CD14-positive monocyte (primary cell): ENCODE results near the gene KIF3B. TPM values are rescaled to one million over a fixed set of nuclear protein-coding genes. Genes with fewer than 3 reads are reported as not detected.

Experiments used
- DNase-seq, 3 donors: peaks; one replicate each; pipeline ENCODE4 v3.0.0-alpha.2; 2011 to 2022
- H2AFZ ChIP-seq: 2 replicates; pipeline ENCODE4 v1.6.0; 2012; ENCODE audit warnings: mild to moderate bottlenecking, low read depth, low read length, inconsistent platforms; ENCODE audit not compliant: insufficient read depth, poor library complexity, severe bottlenecking
- H3K27ac ChIP-seq, 2 donors: 1 replicate in 1 of 2; 2 replicates in 1 of 2; pipeline ENCODE4 v1.5.1; 2012 to 2013; ENCODE audit warnings: low read length in 2 of 2, control low read depth in 1 of 2, inconsistent platforms in 1 of 2, low read depth in 1 of 2, mild to moderate bottlenecking in 1 of 2
- H3K27me3 ChIP-seq, 2 donors: one replicate each; pipeline versions ENCODE4 v1.6.0 to v1.6.1; 2011 to 2013; ENCODE audit warnings: low read length in 2 of 2; ENCODE audit not compliant: control insufficient read depth in 2 of 2, insufficient read depth in 2 of 2
- H3K36me3 ChIP-seq, 2 donors: replicated peaks in 1 of 2; 1 replicate in 1 of 2; 2 replicates in 1 of 2; pipeline versions ENCODE4 v1.5.1 to v1.6.1; 2012 to 2013; ENCODE audit warnings: low read length in 2 of 2, control low read depth in 1 of 2, inconsistent platforms in 1 of 2, mild to moderate bottlenecking in 1 of 2; ENCODE audit not compliant: insufficient read depth in 2 of 2, control insufficient read depth in 1 of 2
- H3K4me1 ChIP-seq, 2 donors: 1 replicate in 1 of 2; 2 replicates in 1 of 2; pipeline versions ENCODE4 v1.5.1 to v1.6.1; 2012 to 2013; ENCODE audit warnings: low read length in 2 of 2, control low read depth in 1 of 2, inconsistent platforms in 1 of 2, mild to moderate bottlenecking in 1 of 2, moderate library complexity in 1 of 2; ENCODE audit not compliant: insufficient read depth in 2 of 2, control insufficient read depth in 1 of 2
- H3K4me2 ChIP-seq: replicated peaks from 2 replicates; pipeline ENCODE3; 2012; ENCODE audit warnings: low read length, moderate library complexity, mild to moderate bottlenecking; ENCODE audit not compliant: poor library complexity, severe bottlenecking; ENCODE audit errors: extremely low read depth
- H3K4me3 ChIP-seq, 3 experiments: fragments of 200-600 bp in 1 of 3; sonication (generic) in 1 of 3; replicated peaks in 1 of 3; 1 replicate in 2 of 3; 2 replicates in 1 of 3; pipeline ENCODE4 v1.5.1; 2011 to 2013; ENCODE audit warnings: low read length in 3 of 3, mild to moderate bottlenecking in 3 of 3, control low read depth in 2 of 3, low read depth in 2 of 3, inconsistent platforms in 1 of 3, moderate library complexity in 1 of 3
- H3K79me2 ChIP-seq: 2 replicates; pipeline ENCODE4 v1.6.0; 2012; ENCODE audit warnings: mild to moderate bottlenecking, control low read depth, inconsistent platforms, low read length, moderate library complexity; ENCODE audit not compliant: insufficient read depth
- H3K9ac ChIP-seq: 2 replicates; pipeline ENCODE4 v1.6.0; 2017; ENCODE audit warnings: low read length, mild to moderate bottlenecking; ENCODE audit not compliant: insufficient read depth, poor library complexity, severe bottlenecking
- H3K9me3 ChIP-seq, 2 donors: replicated peaks in 1 of 2; 1 replicate in 1 of 2; 2 replicates in 1 of 2; pipeline versions ENCODE4 v1.5.1 to v1.6.1; 2012 to 2013; ENCODE audit warnings: low read length in 2 of 2, control low read depth in 1 of 2; ENCODE audit not compliant: control insufficient read depth in 1 of 2, insufficient read depth in 1 of 2
- H4K20me1 ChIP-seq: 2 replicates; pipeline ENCODE4 v1.6.0; 2012; ENCODE audit warnings: mild to moderate bottlenecking, low read length, control low read depth, moderate library complexity; ENCODE audit not compliant: insufficient read depth
- H3K27ac Mint-ChIP-seq, 7 donors: one replicate each; pipeline ENCODE4 v1.8.0; 2020; ENCODE audit warnings: mild to moderate bottlenecking in 7 of 7, mixed read lengths in 7 of 7, moderate library complexity in 6 of 7, inconsistent platforms in 2 of 7
- H3K27me3 Mint-ChIP-seq, 3 donors: one replicate each; pipeline ENCODE4 v1.8.0; 2021 to 2022; ENCODE audit warnings: low read depth in 3 of 3, mild to moderate bottlenecking in 3 of 3, mixed read lengths in 3 of 3, moderate library complexity in 3 of 3, inconsistent platforms in 1 of 3
- H3K36me3 Mint-ChIP-seq, 2 donors: one replicate each; pipeline ENCODE4 v1.8.0; 2020; ENCODE audit warnings: mixed read lengths in 2 of 2, inconsistent platforms in 1 of 2, mild to moderate bottlenecking in 1 of 2
- H3K4me1 Mint-ChIP-seq: one replicate; pipeline ENCODE4 v1.8.0; 2020; ENCODE audit warnings: mild to moderate bottlenecking, mixed read lengths
- H3K4me3 Mint-ChIP-seq, 2 donors: one replicate each; pipeline ENCODE4 v1.8.0; 2020; ENCODE audit warnings: mild to moderate bottlenecking in 2 of 2, mixed read lengths in 2 of 2, moderate library complexity in 1 of 2
- H3K9me3 Mint-ChIP-seq, 7 donors: one replicate each; pipeline ENCODE4 v1.8.0; 2020 to 2022; ENCODE audit warnings: mixed read lengths in 7 of 7, mild to moderate bottlenecking in 6 of 7, moderate library complexity in 6 of 7, inconsistent platforms in 2 of 7
- WGBS: methylation state at CpG from one replicate; pipeline ENCODE4 v1.1.5; 2013; ENCODE audit warnings: missing lambda C conversion rate; ENCODE audit not compliant: insufficient coverage; 5-methylcytosine and 5-hydroxymethylcytosine counted together
- intact Hi-C, 2 donors: fragments of 100-400 bp; cut with micrococcal nuclease; formaldehyde crosslinking; loops; one replicate each; pipeline versions ENCODE4 v1.15.0 to v1.15.1; 2023
- polyA plus RNA-seq, 3 donors: library from polyadenylated mRNA; depleted of rRNA in 1 of 3; unstranded in 2 of 3; stranded (reverse) in 1 of 3; fragments of 300-500 nt in 2 of 3; fragments of >200 nt in 1 of 3; fragmentation: Illumina TruSeq in 2 of 3; gene quantifications; 1 replicate in 2 of 3; 2 replicates in 1 of 3; pipeline ENCODE4 v1.2.3, GENCODE V29; 2012 to 2021
- TF ChIP-seq, protein P1 (sequence below): fragments of 200-600 bp; IDR thresholded peaks from one replicate; pipeline ENCODE4 v1.8.0; 2022; ENCODE audit warnings: antibody characterized with exemption, mild to moderate bottlenecking

The KIF3B gene
- polyA plus RNA-seq, 3 donors: 1.5 to 7.5 (median 3.4) TPM

DNA sequence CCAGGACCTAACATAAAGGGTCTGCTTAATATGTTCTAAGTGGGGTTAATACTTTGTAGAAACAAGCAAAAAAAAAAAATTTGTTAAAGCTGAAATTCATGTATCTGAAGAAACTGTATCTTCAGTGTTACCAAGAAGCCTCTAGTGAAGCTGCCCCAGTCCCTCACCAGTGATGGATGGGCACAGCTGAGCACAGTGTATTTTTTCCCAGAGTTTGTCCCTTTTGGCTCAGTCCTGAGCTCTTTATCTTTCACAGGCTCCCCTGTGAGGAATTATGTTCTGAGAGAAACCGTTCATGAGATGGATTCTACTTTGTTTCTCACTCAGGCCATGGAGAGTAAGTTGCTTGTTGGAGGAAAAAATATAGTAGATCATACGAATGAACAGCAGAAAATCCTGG lies 38.4 kb downstream of the KIF3B start:
- Histone ChIP-seq H4K20me1 (no peaks in the 10 kb centered on the region), H3K36me3 (peaks cover 33 to 69% of the 10 kb centered on the region in 2 donors)

DNA sequence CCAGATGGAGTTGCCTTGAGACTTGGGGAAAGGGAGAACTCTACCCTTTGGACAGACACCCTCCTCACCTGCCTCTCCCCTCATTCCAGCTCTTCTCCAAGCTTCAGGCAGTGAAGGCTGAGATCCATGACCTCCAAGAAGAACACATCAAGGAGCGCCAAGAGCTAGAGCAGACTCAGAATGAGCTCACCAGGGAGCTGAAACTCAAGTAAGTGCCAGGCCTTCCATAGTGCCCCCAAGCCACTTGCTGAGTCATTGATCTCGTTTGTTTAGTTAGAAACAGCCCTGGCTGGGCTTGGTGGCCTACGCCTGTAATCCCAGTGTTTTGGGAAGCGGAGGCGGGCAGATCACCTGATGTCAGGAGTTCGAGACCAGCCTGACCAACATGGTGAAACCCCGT lies 39.2 kb downstream of the KIF3B start:
- WGBS: 89% methylated on average over 7 of the region's 7 CpGs
- no peak overlapping the region for H3K4me2 ChIP-seq
- H3K36me3 ChIP-seq: peaks cover 31 to 67% of the 10 kb centered on the region in 2 donors
- H3K79me2 ChIP-seq: no peaks in the 10 kb centered on the region
- no peak overlapping the region for H3K4me3 ChIP-seq
- no peaks in the 10 kb centered on the region for H3K4me1 ChIP-seq
- H3K9ac ChIP-seq: no peak overlapping the region
- H3K27me3 ChIP-seq: no peaks in the 10 kb centered on the region
- TF ChIP-seq, protein P1, sequence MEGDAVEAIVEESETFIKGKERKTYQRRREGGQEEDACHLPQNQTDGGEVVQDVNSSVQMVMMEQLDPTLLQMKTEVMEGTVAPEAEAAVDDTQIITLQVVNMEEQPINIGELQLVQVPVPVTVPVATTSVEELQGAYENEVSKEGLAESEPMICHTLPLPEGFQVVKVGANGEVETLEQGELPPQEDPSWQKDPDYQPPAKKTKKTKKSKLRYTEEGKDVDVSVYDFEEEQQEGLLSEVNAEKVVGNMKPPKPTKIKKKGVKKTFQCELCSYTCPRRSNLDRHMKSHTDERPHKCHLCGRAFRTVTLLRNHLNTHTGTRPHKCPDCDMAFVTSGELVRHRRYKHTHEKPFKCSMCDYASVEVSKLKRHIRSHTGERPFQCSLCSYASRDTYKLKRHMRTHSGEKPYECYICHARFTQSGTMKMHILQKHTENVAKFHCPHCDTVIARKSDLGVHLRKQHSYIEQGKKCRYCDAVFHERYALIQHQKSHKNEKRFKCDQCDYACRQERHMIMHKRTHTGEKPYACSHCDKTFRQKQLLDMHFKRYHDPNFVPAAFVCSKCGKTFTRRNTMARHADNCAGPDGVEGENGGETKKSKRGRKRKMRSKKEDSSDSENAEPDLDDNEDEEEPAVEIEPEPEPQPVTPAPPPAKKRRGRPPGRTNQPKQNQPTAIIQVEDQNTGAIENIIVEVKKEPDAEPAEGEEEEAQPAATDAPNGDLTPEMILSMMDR: no peak
- no peak overlapping the region for H3K27ac ChIP-seq
- no peaks in the 10 kb centered on the region for H3K9me3 ChIP-seq
- no peak for DNase-seq
- H3K27ac Mint-ChIP-seq: peak overlapping the region in 2 of 7 donors; percentile 15 to 39
- no peaks in the 10 kb centered on the region for H3K9me3 Mint-ChIP-seq
- no peak overlapping the region for H3K4me3 Mint-ChIP-seq
- intact Hi-C loops: no loop called here
- no peak overlapping the region for H2AFZ ChIP-seq
- no peaks in the 10 kb centered on the region for H4K20me1 ChIP-seq
- no peaks in the 10 kb centered on the region for H3K4me1 Mint-ChIP-seq
- peaks cover 0 to 1% (median 0%) of the 10 kb centered on the region in 3 donors for H3K27me3 Mint-ChIP-seq
- peaks cover 49 to 62% of the 10 kb centered on the region in 2 donors for H3K36me3 Mint-ChIP-seq

More for the DNA sequence above, 38.4 kb downstream of the KIF3B start:
- no peak for DNase-seq
- H3K9ac ChIP-seq: no peak overlapping the region
- no peak overlapping the region for H2AFZ ChIP-seq
- no peaks in the 10 kb centered on the region for H3K9me3 ChIP-seq
- H3K4me3 Mint-ChIP-seq: no peak overlapping the region
- H3K27me3 Mint-ChIP-seq: peaks cover 0 to 1% (median 0%) of the 10 kb centered on the region in 3 donors
- no peak overlapping the region for H3K4me3 ChIP-seq
- TF ChIP-seq, protein P1: no peak
- no peaks in the 10 kb centered on the region for H3K79me2 ChIP-seq
- H3K36me3 Mint-ChIP-seq: peaks cover 52 to 64% of the 10 kb centered on the region in 2 donors
- no peak overlapping the region for H3K27ac ChIP-seq
- 94% methylated on average over 2 of the region's 2 CpGs for WGBS
- H3K27ac Mint-ChIP-seq: no peak overlapping the region
- H3K4me1 ChIP-seq: no peaks in the 10 kb centered on the region
- no peaks in the 10 kb centered on the region for H3K27me3 ChIP-seq
- no peaks in the 10 kb centered on the region for H3K9me3 Mint-ChIP-seq
- no peaks in the 10 kb centered on the region for H3K4me1 Mint-ChIP-seq
- H3K4me2 ChIP-seq: no peak overlapping the region
- intact Hi-C loops: no loop called here
